WI38 (cell line): ENCODE measurements around the gene VMP1.
A peak's percentile ranks its signal among the peaks of the same experiment; 100 is the strongest.
"Not testable (repeated sequence)": the region's sequence is repeated elsewhere in the genome, so short reads cannot be mapped to it uniquely, and the experiment has no call there.

ENCODE experiments used
- H3K4me3 ChIP-seq: 2 replicates; pipeline ENCODE4 v1.5.1; 2011; ENCODE audit warnings: low read depth, mild to moderate bottlenecking, control low read depth, low read length
- CTCF ChIP-seq: IDR thresholded peaks from 2 replicates; pipeline ENCODE4 v1.5.1; 2012; ENCODE audit warnings: low read depth, mild to moderate bottlenecking, control low read depth, low read length

Gene VMP1

GRCh38 chr17:59752446-59752845, 45.0 kb downstream of the VMP1 start:
- no peak for TF ChIP-seq CTCF
- H3K4me3 ChIP-seq = no peak overlapping the region

- TF ChIP-seq CTCF = no peak
- no peak overlapping the region for H3K4me3 ChIP-seq
Observed at GRCh38 chr17:59752922-59753321, 45.5 kb downstream of the VMP1 start.

GRCh38 chr17:59753522-59754467, 46.3 kb downstream of the VMP1 start:
- TF ChIP-seq CTCF = no peak
- peak overlapping the region; percentile 34 for H3K4me3 ChIP-seq

GRCh38 chr17:59754552-59754951, 47.1 kb downstream of the VMP1 start:
- H3K4me3 ChIP-seq = no peak overlapping the region
- TF ChIP-seq CTCF = no peak

- not testable (repeated sequence) for H3K4me3 ChIP-seq
Observed at GRCh38 chr17:59755069-59755468, 47.6 kb downstream of the VMP1 start.

GRCh38 chr17:59756236-59756818, 48.9 kb downstream of the VMP1 start:
- no peak overlapping the region for H3K4me3 ChIP-seq
- no peak for TF ChIP-seq CTCF

GRCh38 chr17:59757043-59757442, 49.6 kb downstream of the VMP1 start:
- H3K4me3 ChIP-seq = no peak overlapping the region
- no peak for TF ChIP-seq CTCF
